GM23248 (cell line): ENCODE results near the gene PLA2G7. TPM values are rescaled to one million over a fixed set of nuclear protein-coding genes. Genes with fewer than 3 reads are reported as not detected.

ENCODE experiments used
- DNase-seq: peaks from one replicate; pipeline ENCODE4 v3.0.0-alpha.2; 2015
- H2AFZ ChIP-seq: fragments of 200-600 bp; sonication (generic); 2 replicates; pipeline ENCODE4 v1.6.1; 2016; ENCODE audit warnings: antibody characterized with exemption
- H3F3A ChIP-seq: fragments of 200-600 bp; sonication (generic); 2 replicates; pipeline ENCODE4 v1.6.1; 2016; ENCODE audit warnings: mild to moderate bottlenecking, antibody characterized with exemption, mixed run types; ENCODE audit not compliant: insufficient read depth
- H3K27ac ChIP-seq: fragments of 200-600 bp; sonication (generic); 2 replicates; pipeline ENCODE4 v1.5.1; 2016; ENCODE audit warnings: mild to moderate bottlenecking
- H3K27me3 ChIP-seq: fragments of 200-600 bp; sonication (generic); replicated peaks from 2 replicates; pipeline ENCODE4 v1.6.1; 2016; ENCODE audit warnings: mild to moderate bottlenecking; ENCODE audit not compliant: insufficient read depth
- H3K36me3 ChIP-seq: fragments of 200-600 bp; sonication (generic); 2 replicates; pipeline ENCODE4 v1.6.1; 2016; ENCODE audit warnings: low read depth, mild to moderate bottlenecking
- H3K4me1 ChIP-seq: fragments of 200-600 bp; sonication (generic); 2 replicates; pipeline ENCODE4 v1.6.1; 2016; ENCODE audit warnings: mild to moderate bottlenecking; ENCODE audit not compliant: insufficient read depth
- H3K4me2 ChIP-seq: fragments of 200-600 bp; sonication (generic); one replicate; pipeline ENCODE4 v1.6.1; 2016; ENCODE audit warnings: mild to moderate bottlenecking; ENCODE audit not compliant: unreplicated experiment
- H3K4me3 ChIP-seq: fragments of 200-600 bp; sonication (generic); 2 replicates; pipeline ENCODE4 v1.5.1; 2016; ENCODE audit warnings: mild to moderate bottlenecking
- H3K79me2 ChIP-seq: fragments of 200-600 bp; sonication (generic); 2 replicates; pipeline ENCODE4 v1.6.1; 2016; ENCODE audit warnings: mild to moderate bottlenecking; ENCODE audit not compliant: insufficient read depth
- H3K9ac ChIP-seq: fragments of 200-600 bp; sonication (generic); 2 replicates; pipeline ENCODE4 v1.6.1; 2016; ENCODE audit warnings: mild to moderate bottlenecking
- H3K9me2 ChIP-seq: fragments of 200-600 bp; sonication (generic); 2 replicates; pipeline ENCODE4 v1.6.1; 2016; ENCODE audit warnings: mixed run types, mild to moderate bottlenecking, moderate library complexity; ENCODE audit not compliant: insufficient read depth
- H3K9me3 ChIP-seq: fragments of 200-600 bp; sonication (generic); one replicate; pipeline ENCODE4 v1.6.1; 2017; ENCODE audit warnings: low read depth
- H4K20me1 ChIP-seq: fragments of 200-600 bp; sonication (generic); 2 replicates; pipeline ENCODE4 v1.6.0; 2016; ENCODE audit not compliant: insufficient read depth
- EZH2 ChIP-seq: fragments of 200-600 bp; sonication (generic); IDR thresholded peaks from 2 replicates; pipeline ENCODE4 v1.6.1; 2018; ENCODE audit warnings: antibody characterized with exemption, mild to moderate bottlenecking; ENCODE audit not compliant: insufficient read depth, poor library complexity, severe bottlenecking
- EZH2phosphoT487 ChIP-seq: fragments of 200-600 bp; sonication (generic); IDR thresholded peaks from 2 replicates; pipeline ENCODE4 v1.6.1; 2018; ENCODE audit warnings: antibody characterized with exemption, moderate library complexity, mild to moderate bottlenecking, low read depth; ENCODE audit not compliant: insufficient read depth
- WGBS, 2 experiments: methylation state at CpG; one replicate each; pipeline ENCODE4 v1.1.6; 2015 to 2017; ENCODE audit warnings: low lambda C conversion rate in 2 of 2, low coverage in 1 of 2; ENCODE audit errors: missing lambda C conversion rate in 2 of 2; 5-methylcytosine and 5-hydroxymethylcytosine counted together
- in situ Hi-C: fragments of 300-500 bp; cut with MboI; formaldehyde crosslinking; loops from 2 replicates; pipeline ENCODE4 v1.15.0; 2020
- polyA plus RNA-seq: library from polyadenylated mRNA; unstranded; fragments of >200 nt; fragmentation: Nextera tagmentation; extraction: Ambion mirVana; gene quantifications from 2 replicates; pipeline ENCODE4 v1.2.1, GENCODE V29; 2016
- total RNA-seq: library from RNA; depleted of rRNA; stranded (reverse); fragments of >200 nt; shearing (Covaris generic); gene quantifications from 2 replicates; pipeline ENCODE4 v1.2.3, GENCODE V29; 2014

The PLA2G7 gene
- total and polyA plus RNA-seq, 2 experiments from 2014 or later = not detected

DNA sequence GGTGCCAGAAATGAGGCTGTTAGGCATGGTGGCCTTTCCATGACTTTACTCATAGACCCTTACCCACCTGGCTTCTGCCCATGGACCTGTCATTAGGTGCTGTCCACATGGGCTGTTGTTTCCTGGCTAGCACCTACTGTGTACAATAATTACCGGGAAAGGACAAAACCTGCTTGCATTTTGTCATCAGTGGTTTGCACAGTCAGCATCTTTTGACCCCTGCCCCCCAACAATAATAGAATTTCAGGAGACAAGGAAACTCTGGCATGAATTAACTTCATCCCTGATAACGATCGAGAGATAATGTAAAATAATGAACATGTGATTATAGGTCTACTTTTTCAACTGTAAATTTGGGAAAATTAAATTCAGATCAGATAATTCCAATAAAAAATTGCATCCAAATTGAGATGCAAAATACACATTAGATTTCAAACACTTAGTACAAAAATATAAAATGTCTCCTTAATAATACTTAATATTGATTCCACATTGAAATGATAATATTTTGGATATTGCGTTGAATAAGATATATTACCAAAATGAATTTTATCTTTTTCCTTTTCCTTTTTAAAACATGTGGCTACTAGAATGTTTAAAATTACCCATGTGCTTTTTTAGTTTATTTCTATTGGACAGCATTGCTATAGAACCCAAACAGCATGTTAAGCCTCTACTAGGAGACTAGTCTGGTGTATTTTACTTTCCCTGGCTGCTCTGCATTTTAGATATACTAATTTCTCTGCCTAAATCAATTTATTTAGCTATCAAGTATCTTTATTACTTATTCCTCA, 24.0 kb upstream of the PLA2G7 start:
- Histone ChIP-seq H3K9me3 (no peaks in the 10 kb centered on the region), H3K4me3 (no peak overlapping the region), H3K9ac (no peak overlapping the region), H3K27ac (no peak overlapping the region), H3K4me1 (no peaks in the 10 kb centered on the region), H3K9me2 (no peaks in the 10 kb centered on the region), H3K36me3 (no peaks in the 10 kb centered on the region), H3K27me3 (no peaks in the 10 kb centered on the region), H3K4me2 (no peak overlapping the region), H3F3A (no peaks in the 10 kb centered on the region), H4K20me1 (no peaks in the 10 kb centered on the region), H3K79me2 (no peaks in the 10 kb centered on the region), H2AFZ (no peak overlapping the region)
- in situ Hi-C loops = no loop called here
- WGBS, 2 experiments = 47 to 49% methylated on average over 4 of the region's 4 CpGs
- no peak for TF ChIP-seq EZH2phosphoT487
- no peak for TF ChIP-seq EZH2
- no peak for DNase-seq

DNA sequence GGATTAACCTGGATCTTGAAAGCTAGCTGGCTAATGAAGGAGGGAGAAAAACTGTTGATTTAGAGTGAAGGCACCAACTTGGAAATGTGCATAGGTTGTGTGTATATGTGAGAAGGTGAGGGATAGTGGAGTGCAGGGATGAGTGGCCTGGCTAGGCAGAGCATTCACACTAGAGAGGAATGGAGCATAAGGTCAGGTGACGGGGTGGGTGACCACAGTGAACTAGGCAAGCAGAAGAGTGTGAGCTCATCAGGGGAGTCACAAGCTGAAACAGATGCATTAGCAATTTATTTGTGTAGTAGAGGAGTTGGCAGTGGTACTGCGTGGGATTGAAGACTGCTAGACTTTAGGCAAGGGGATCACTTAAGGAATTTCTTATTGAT, 22.0 kb upstream of the PLA2G7 start:
- Histone ChIP-seq H3K9ac (no peak overlapping the region), H4K20me1 (no peaks in the 10 kb centered on the region)
- in situ Hi-C loops = no loop called here

DNA sequence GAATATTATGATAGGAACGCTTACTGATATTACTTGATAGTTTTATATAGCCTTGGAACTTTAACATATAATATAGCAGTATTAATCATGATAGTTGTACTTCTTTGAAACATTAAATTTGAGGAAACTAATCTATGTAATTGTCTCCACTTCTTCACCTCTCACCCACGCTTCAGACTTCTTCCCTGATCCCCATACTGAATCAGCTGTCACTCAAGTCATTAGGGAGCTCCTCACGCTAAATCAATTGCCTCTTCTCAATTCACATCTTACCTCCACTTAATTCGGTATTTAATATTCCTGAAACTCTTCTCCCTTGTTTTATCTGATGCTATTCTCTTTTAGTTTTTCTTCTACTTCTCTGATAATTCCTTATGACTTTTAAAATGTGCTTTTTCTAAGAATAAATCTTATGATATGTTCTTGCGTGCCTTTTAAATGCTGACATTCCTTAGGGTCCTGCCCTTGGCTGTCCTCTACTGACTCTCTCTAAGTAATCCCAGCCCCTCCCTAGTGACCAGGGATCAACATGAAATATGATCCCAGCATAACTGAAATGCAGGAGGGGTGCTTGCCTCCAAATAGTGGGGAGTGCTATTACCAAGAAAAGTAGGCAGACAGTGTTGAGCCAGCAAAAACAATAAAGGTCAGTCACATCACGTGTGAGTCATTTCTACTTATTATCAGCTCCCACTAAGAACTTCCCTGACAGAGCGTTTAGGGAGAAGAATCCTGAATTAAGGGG, 21.5 kb upstream of the PLA2G7 start:
- 43 to 44% methylated on average over 7 of the region's 7 CpGs for WGBS, 2 experiments
- no peak overlapping the region for H3K4me3 ChIP-seq

More for the DNA sequence above, 22.0 kb upstream of the PLA2G7 start:
- H3K9me2 ChIP-seq = no peaks in the 10 kb centered on the region
- no peak for DNase-seq
- H3K4me3 ChIP-seq = no peak overlapping the region
- H3K4me1 ChIP-seq = no peaks in the 10 kb centered on the region
- H3F3A ChIP-seq = no peaks in the 10 kb centered on the region
- H2AFZ ChIP-seq = no peak overlapping the region
- H3K9me3 ChIP-seq = no peaks in the 10 kb centered on the region
- no peaks in the 10 kb centered on the region for H3K79me2 ChIP-seq
- no peak for TF ChIP-seq EZH2
- TF ChIP-seq EZH2phosphoT487 = no peak
- H3K4me2 ChIP-seq = no peak overlapping the region
- H3K27me3 ChIP-seq = no peaks in the 10 kb centered on the region
- no peak overlapping the region for H3K27ac ChIP-seq
- 30 to 42% methylated on average over 2 of the region's 2 CpGs for WGBS, 2 experiments
- H3K36me3 ChIP-seq = no peaks in the 10 kb centered on the region

DNA sequence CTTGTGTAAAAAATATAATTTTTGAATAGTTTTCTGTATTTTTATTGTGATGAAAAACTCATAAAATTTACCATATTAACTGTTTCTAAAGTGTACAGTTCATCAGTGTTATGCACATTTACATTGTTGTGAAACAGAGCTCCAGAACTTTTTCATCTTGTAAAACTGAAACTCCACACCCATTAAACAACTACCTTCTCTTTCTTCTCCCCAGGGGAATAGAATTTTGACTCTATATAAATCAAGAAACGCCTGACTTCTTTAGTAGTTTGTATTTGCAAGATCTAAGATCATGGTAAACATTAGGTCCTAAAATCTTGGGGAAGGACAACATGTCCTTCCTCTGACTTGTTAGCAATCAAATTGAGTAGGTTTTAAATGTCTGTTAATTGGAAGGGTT, 20.7 kb upstream of the PLA2G7 start:
- Histone ChIP-seq H2AFZ (no peak overlapping the region), H3K79me2 (no peaks in the 10 kb centered on the region), H4K20me1 (no peaks in the 10 kb centered on the region), H3K9me2 (no peaks in the 10 kb centered on the region), H3F3A (no peaks in the 10 kb centered on the region), H3K4me3 (no peak overlapping the region), H3K4me1 (no peaks in the 10 kb centered on the region), H3K9ac (no peak overlapping the region), H3K27ac (no peak overlapping the region), H3K36me3 (no peaks in the 10 kb centered on the region), H3K4me2 (no peak overlapping the region), H3K9me3 (no peaks in the 10 kb centered on the region), H3K27me3 (no peaks in the 10 kb centered on the region)
- 0 to 10% methylated on average over 1 of the region's 1 CpG for WGBS, 2 experiments
- no peak for TF ChIP-seq EZH2
- in situ Hi-C loops = no loop called here
- no peak for DNase-seq

More for the DNA sequence above, 21.5 kb upstream of the PLA2G7 start:
- Histone ChIP-seq H3K9me2 (no peaks in the 10 kb centered on the region), H3K4me2 (no peak overlapping the region), H3K27ac (no peak overlapping the region), H3K36me3 (no peaks in the 10 kb centered on the region), H3K4me1 (no peaks in the 10 kb centered on the region), H3K9me3 (no peaks in the 10 kb centered on the region), H4K20me1 (no peaks in the 10 kb centered on the region), H3K27me3 (no peaks in the 10 kb centered on the region), H3K79me2 (no peaks in the 10 kb centered on the region), H2AFZ (no peak overlapping the region), H3F3A (no peaks in the 10 kb centered on the region), H3K9ac (no peak overlapping the region)
- DNase-seq = no peak
- in situ Hi-C loops = no loop called here
- no peak for TF ChIP-seq EZH2phosphoT487
- no peak for TF ChIP-seq EZH2
